Ishikawa (cell line): ENCODE results near the gene FAM114A2.

Experiments
- EGR1 ChIP-seq: IDR thresholded peaks from 2 replicates; pipeline ENCODE4 v1.6.1; 2012
- MAX ChIP-seq: IDR thresholded peaks from 2 replicates; pipeline ENCODE4 v1.6.1; 2012

GRCh38 chr5:154058055-154059038, 19.6 kb upstream of the FAM114A2 start:
- TF ChIP-seq MAX (no peak), EGR1 (no peak)
